HL-60 (cell line): ENCODE data around the gene KCNQ1.

Source experiments
- DNase-seq, 2 experiments: peaks; one replicate each; pipeline ENCODE4 v3.0.0-alpha.2; 2010 to 2020; ENCODE audit warnings: low read depth in 1 of 2, low spot score in 1 of 2
- H3K27ac ChIP-seq: fragments of 250-450 bp; sonication (Bioruptor Pico); replicated peaks from 2 replicates; pipeline ENCODE4 v1.5.1; 2020; ENCODE audit warnings: mild to moderate bottlenecking, moderate library complexity
- H3K27me3 ChIP-seq: fragments of 250-450 bp; sonication (Bioruptor Pico); 2 replicates; pipeline ENCODE4 v1.5.1; 2021; ENCODE audit warnings: mild to moderate bottlenecking, moderate library complexity; ENCODE audit not compliant: insufficient read depth, poor library complexity, severe bottlenecking
- H3K4me3 ChIP-seq: replicated peaks from 2 replicates; pipeline ENCODE4 v1.5.1; 2011; ENCODE audit warnings: mild to moderate bottlenecking, control low read depth, low read length; ENCODE audit not compliant: insufficient read depth
- CTCF ChIP-seq: IDR thresholded peaks from one replicate; pipeline ENCODE4 v1.5.1; 2011; ENCODE audit warnings: low read length, control low read depth, inconsistent platforms; ENCODE audit not compliant: insufficient read depth
- GABPA ChIP-seq: IDR thresholded peaks from 2 replicates; pipeline ENCODE4 v1.6.1; 2012; ENCODE audit warnings: low read depth
- POLR2AphosphoS5 ChIP-seq: IDR thresholded peaks from 2 replicates; pipeline ENCODE4 v1.6.1; 2012; ENCODE audit warnings: low read depth
- SPI1 ChIP-seq: IDR thresholded peaks from 2 replicates; pipeline ENCODE4 v1.6.1; 2012; ENCODE audit warnings: low read depth, mild to moderate bottlenecking, borderline replicate concordance
- TF ChIP-seq, protein P1 (sequence below): IDR thresholded peaks from 2 replicates; pipeline ENCODE4 v1.6.1; 2012; ENCODE audit warnings: low read depth; ENCODE audit not compliant: insufficient replicate concordance

Gene KCNQ1

GRCh38 chr11:2573240-2574042, 128.6 kb downstream of the KCNQ1 start:
- Histone ChIP-seq H3K4me3 (no peak overlapping the region), H3K27me3 (no peaks in the 10 kb centered on the region), H3K27ac (no peak overlapping the region)
- no peak for DNase-seq
- no peak for TF ChIP-seq POLR2AphosphoS5
- TF ChIP-seq, protein P1, sequence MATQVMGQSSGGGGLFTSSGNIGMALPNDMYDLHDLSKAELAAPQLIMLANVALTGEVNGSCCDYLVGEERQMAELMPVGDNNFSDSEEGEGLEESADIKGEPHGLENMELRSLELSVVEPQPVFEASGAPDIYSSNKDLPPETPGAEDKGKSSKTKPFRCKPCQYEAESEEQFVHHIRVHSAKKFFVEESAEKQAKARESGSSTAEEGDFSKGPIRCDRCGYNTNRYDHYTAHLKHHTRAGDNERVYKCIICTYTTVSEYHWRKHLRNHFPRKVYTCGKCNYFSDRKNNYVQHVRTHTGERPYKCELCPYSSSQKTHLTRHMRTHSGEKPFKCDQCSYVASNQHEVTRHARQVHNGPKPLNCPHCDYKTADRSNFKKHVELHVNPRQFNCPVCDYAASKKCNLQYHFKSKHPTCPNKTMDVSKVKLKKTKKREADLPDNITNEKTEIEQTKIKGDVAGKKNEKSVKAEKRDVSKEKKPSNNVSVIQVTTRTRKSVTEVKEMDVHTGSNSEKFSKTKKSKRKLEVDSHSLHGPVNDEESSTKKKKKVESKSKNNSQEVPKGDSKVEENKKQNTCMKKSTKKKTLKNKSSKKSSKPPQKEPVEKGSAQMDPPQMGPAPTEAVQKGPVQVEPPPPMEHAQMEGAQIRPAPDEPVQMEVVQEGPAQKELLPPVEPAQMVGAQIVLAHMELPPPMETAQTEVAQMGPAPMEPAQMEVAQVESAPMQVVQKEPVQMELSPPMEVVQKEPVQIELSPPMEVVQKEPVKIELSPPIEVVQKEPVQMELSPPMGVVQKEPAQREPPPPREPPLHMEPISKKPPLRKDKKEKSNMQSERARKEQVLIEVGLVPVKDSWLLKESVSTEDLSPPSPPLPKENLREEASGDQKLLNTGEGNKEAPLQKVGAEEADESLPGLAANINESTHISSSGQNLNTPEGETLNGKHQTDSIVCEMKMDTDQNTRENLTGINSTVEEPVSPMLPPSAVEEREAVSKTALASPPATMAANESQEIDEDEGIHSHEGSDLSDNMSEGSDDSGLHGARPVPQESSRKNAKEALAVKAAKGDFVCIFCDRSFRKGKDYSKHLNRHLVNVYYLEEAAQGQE = no peak
- no peak for TF ChIP-seq CTCF
- no peak for TF ChIP-seq SPI1
- no peak for TF ChIP-seq GABPA

DNA sequence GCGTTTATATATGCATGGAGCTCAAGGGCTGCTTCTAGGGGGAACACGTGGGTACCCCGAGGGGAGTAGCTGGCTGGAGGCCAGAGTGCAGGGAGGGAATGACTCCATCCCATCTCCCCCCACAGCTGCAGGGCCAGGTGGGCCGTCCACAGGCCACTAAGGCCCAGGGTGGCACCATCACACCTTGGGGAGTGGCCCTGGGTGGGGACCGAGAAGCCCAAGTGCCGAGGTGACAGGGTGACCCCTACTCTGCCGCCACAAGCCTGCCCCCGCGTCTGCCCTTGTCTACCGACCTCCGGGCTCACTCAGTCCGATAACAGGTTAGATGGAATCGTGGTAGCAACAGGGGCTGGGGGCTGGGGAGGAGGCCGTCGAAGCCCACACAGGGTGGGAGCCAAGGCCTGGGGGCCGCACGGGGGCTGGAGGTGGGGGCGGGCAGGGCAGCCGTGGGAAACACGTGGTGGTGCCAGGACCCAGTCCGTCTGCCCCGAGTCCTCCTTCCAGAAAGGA, 129.3 kb downstream of the KCNQ1 start:
- H3K4me3 ChIP-seq = no peak overlapping the region
- TF ChIP-seq GABPA (no peak), SPI1 (no peak), POLR2AphosphoS5 (no peak), CTCF (no peak)
- TF ChIP-seq, protein P1 = no peak
- no peak for DNase-seq
- no peaks in the 10 kb centered on the region for H3K27me3 ChIP-seq
- H3K27ac ChIP-seq = no peak overlapping the region

- DNase-seq = no peak
- Histone ChIP-seq H3K27me3 (no peaks in the 10 kb centered on the region), H3K4me3 (no peak overlapping the region), H3K27ac (no peak overlapping the region)
- TF ChIP-seq SPI1 (no peak), GABPA (no peak), CTCF (no peak), POLR2AphosphoS5 (no peak)
- TF ChIP-seq, protein P1 = no peak
These were observed 130.0 kb downstream of the KCNQ1 start for GRCh38 chr11:2574553-2575535.
